HEK293 (cell line): ENCODE results near the gene OR6B1.

Experiments used
- MYNN ChIP-seq: fragments of 450-650 bp; formaldehyde crosslinking; IDR thresholded peaks from 2 replicates; pipeline ENCODE4 v1.5.1; 2016; ENCODE audit warnings: missing biosample characterization, missing genetic modification characterization, borderline replicate concordance
- PRDM4 ChIP-seq: fragments of 450-650 bp; formaldehyde crosslinking; IDR thresholded peaks from 2 replicates; pipeline ENCODE4 v1.5.1; 2017; ENCODE audit warnings: missing biosample characterization, missing genetic modification characterization
- SP2 ChIP-seq: fragments of 450-650 bp; formaldehyde crosslinking; IDR thresholded peaks from 2 replicates; pipeline ENCODE4 v1.5.1; 2016; ENCODE audit warnings: missing biosample characterization, missing genetic modification characterization
- ZBTB8A ChIP-seq: fragments of 450-650 bp; formaldehyde crosslinking; IDR thresholded peaks from 2 replicates; pipeline ENCODE4 v1.5.1; 2016; ENCODE audit warnings: missing biosample characterization, missing genetic modification characterization
- ZNF184 ChIP-seq: fragments of 450-650 bp; IDR thresholded peaks from 2 replicates; pipeline ENCODE4 v1.5.1; 2018; ENCODE audit warnings: missing biosample characterization, mild to moderate bottlenecking, missing genetic modification characterization
- ZNF24 ChIP-seq: fragments of 450-650 bp; formaldehyde crosslinking; IDR thresholded peaks from 2 replicates; pipeline ENCODE4 v1.5.1; 2016; ENCODE audit warnings: missing biosample characterization, missing genetic modification characterization
- ZNF558 ChIP-seq: fragments of 450-650 bp; formaldehyde crosslinking; IDR thresholded peaks from 2 replicates; pipeline ENCODE4 v1.5.1; 2016; ENCODE audit warnings: missing biosample characterization, missing genetic modification characterization
- ZNF600 ChIP-seq: fragments of 450-650 bp; formaldehyde crosslinking; IDR thresholded peaks from 2 replicates; pipeline ENCODE4 v1.5.1; 2016; ENCODE audit warnings: missing biosample characterization, missing genetic modification characterization
- ZNF670 ChIP-seq: fragments of 450-650 bp; formaldehyde crosslinking; IDR thresholded peaks from 2 replicates; pipeline ENCODE4 v1.5.1; 2016; ENCODE audit warnings: missing biosample characterization, missing genetic modification characterization, low read depth
- TF ChIP-seq, protein P1 (sequence below): fragments of 450-650 bp; formaldehyde crosslinking; IDR thresholded peaks from 2 replicates; pipeline ENCODE4 v1.5.1; 2016; ENCODE audit warnings: missing biosample characterization, missing genetic modification characterization

- TF ChIP-seq, protein P1, sequence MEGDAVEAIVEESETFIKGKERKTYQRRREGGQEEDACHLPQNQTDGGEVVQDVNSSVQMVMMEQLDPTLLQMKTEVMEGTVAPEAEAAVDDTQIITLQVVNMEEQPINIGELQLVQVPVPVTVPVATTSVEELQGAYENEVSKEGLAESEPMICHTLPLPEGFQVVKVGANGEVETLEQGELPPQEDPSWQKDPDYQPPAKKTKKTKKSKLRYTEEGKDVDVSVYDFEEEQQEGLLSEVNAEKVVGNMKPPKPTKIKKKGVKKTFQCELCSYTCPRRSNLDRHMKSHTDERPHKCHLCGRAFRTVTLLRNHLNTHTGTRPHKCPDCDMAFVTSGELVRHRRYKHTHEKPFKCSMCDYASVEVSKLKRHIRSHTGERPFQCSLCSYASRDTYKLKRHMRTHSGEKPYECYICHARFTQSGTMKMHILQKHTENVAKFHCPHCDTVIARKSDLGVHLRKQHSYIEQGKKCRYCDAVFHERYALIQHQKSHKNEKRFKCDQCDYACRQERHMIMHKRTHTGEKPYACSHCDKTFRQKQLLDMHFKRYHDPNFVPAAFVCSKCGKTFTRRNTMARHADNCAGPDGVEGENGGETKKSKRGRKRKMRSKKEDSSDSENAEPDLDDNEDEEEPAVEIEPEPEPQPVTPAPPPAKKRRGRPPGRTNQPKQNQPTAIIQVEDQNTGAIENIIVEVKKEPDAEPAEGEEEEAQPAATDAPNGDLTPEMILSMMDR (tag by site-specific recombination): no peak
- TF ChIP-seq MYNN (tag by site-specific recombination): no peak
- TF ChIP-seq ZNF600 (tag by site-specific recombination): no peak
- TF ChIP-seq ZNF670 (tag by site-specific recombination): no peak
- no peak for TF ChIP-seq ZNF184 (tag by site-specific recombination)
- no peak for TF ChIP-seq ZBTB8A
- TF ChIP-seq PRDM4 (tag by site-specific recombination): no peak
- TF ChIP-seq ZNF558 (tag by site-specific recombination): no peak
- TF ChIP-seq ZNF24 (tag by site-specific recombination): no peak
- no peak for TF ChIP-seq SP2 (tag by site-specific recombination)
Observed at GRCh38 chr7:144027974-144028373, 27.9 kb downstream of the OR6B1 start.
